NCI-H2081 treated with DMSO at 0.1 percent for 48 hours (cell line): ENCODE results near the gene CANX.

Experiments
- DNase-seq: peaks from one replicate; lab custom pipeline; 2025; lab: John Stamatoyannopoulos, UW

The CANX gene

DNA sequence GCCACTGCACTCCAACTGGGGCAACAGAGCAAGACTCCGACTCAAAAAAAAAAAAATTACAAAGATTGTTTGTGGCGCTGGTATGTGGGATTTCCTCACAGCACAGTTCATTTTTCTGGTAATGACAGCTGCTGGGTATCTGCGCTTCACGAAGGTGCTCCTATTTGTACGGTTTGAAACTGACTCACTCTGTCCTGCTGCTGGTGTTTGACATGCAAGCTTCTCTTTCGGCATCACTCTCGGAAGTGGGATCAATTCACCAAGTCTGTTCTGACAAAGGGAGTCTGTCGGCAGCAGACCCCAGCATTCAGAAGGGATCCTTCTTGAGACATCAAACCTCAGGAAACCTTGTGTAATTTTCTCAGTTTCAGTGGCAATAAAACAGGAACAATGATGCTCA lies 60.2 kb downstream of the CANX start:
- DNase-seq = no peak

DNA sequence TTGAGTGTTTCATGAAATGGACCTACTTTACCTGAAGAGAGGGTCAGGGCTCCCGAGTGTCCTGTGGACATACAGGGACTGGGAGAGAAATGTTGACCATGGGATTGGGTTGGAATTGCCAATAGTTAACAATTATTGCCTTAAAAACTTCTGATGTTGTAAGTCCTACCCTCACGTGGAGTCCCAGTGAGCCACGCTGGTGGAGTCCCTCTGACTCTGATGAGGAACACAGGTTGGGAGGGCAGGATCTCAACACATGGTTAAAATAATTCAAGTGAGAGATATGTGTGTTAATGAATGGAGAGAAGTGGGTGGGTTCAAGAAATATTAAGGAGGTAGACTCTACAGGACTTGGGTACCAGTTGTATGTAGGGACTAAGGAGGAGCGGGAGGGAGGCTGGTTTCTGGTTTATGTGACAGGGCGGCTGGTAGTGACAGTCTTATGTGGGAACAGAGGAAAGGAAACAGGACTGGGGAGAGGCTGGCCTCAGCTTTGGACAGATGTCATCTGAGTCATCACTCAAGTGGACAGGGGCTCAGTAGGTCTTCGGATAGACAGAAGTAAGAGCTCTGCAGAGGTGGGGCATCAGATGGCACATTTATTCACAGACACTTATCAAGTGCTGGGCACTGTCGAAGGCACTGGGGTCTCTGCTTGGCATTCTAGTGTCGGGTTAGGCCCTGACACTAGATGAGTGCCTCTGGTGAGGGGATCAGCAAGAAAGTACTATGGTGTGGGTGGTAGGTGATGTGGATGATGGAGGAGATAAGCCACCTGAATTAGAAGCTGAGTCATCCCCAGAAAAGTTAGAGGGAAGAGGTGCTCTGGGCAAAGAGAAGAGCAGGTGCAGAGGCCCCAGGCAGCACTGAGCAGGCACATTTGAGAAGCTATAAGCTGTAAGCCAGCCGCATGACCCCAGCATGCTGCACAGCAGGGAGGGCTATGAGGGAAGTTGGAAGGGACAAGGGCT lies 61.1 kb downstream of the CANX start:
- no peak for DNase-seq

DNA sequence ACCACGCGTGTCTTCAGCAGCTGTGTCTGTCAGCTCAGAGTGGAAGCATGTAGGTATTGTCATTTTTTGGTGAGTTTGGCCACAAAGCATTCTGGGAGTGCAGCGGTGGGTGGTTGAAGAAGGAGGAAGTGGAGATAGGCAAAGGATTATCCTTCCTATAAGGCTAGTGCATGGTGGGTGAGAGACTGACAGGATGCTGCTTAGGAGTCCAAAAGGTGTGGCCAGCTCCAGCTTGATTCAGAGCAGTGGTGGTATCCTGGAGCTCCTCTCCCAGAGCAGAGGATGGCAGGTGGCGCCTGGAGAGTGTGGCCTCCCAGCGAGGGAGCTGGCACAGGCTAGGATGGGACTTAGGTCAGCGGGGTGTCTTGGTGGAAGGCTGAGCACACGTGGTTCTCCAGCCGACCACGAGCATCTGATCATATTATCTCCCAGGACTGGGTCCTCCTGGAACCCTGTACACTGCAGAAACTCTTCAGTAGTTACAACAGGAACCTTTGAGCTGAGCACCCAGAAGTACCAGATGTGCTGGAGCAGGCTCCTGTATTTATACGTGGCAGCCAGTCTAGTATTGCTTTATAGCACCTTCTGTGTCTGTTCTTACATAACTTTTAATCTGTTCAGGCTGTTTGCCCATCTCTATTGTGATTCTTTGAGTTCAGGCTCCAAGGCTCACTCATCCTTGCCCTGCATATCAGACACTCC lies 63.5 kb downstream of the CANX start:
- DNase-seq = no peak

DNA sequence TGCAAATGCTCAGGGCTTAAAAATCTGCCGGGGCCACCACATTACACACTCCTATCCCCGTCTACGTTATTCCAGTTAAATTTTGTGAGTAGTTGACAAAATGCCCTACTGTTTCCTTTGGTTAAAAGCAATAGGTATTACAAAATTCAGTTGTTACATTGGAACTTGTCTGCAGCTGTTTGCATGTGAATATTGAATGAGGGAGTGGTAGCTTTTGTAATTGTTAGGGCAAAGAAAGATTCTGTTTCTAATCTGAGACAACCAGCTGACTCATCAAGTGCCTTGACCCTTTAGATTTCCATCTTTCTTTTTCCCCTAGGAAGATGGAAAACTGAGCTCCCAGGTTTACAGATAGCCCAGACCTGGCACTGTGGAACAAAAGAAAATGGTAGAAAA lies 64.0 kb downstream of the CANX start:
- DNase-seq = no peak

DNA sequence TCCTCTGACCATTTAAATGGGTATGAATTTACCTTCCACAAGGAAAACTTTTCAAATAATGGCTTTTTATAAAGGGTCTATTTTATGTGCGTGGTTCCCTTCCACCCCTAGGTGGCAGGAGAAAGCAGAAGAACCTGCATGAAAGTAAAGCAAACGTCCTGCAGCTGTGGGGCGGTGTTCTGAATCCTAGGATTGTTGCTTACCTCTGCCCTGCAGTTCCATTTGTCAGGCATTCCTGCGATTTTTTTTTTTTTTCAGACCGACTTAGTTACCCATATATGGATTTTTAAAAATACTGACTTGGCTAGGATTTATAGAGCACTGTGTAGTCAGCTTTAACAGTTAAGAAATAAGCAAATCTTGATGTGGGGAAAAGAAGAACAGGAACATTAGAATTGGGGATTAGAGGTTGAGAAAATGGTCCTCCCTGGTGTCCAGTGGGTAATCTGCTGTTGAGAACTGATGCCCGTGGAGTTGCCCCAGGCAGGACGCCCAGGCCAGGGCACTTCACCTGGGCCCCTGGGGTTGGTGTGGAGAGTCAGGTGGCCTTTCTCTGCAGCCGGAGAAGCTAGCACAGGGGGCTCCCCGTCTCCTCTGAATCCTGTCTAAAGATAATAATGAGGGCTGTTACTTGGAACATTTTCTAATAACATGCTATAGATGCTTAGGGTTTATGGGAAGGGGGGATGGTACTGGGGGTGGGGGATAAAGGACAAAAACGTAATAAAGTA lies 64.6 kb downstream of the CANX start:
- peak; percentile 21 for DNase-seq

DNA sequence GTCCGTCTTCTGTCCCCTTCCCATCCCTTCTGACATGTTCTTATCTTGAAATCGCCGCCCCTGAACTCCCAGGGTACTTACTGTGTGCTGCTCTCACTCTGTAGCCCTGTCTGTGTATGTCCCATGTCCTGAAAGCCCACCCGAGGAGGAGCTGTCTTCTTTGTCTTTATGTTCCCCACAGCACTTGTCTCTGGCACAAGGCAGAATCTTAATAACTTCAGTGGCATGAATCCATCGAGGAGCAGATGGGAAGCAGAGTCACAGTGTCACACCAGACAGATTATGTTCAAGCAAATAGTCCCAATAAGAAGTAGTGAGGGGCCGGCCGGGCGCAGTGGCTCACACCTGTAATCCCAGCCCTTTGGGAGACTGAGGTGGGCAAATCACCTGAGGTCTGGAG lies 65.3 kb downstream of the CANX start:
- no peak for DNase-seq

DNA sequence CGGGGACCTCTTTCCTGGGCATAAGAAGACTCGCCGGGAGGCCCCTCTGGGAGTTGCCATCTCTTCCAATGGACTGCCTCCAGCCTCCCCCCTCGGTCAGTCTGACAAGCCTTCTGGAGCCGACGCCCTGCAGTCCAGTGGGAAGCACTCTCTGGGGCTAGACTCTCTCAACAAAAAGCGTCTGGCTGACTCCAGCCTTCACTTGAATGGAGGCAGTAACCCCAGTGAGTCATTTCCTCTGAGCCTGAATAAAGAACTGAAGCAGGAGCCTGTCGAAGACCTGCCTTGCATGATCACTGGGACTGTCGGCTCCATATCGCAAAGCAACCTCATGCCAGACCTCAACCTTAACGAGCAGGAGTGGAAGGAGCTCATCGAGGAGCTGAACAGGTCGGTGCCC lies 66.6 kb downstream of the CANX start:
- no peak for DNase-seq

DNA sequence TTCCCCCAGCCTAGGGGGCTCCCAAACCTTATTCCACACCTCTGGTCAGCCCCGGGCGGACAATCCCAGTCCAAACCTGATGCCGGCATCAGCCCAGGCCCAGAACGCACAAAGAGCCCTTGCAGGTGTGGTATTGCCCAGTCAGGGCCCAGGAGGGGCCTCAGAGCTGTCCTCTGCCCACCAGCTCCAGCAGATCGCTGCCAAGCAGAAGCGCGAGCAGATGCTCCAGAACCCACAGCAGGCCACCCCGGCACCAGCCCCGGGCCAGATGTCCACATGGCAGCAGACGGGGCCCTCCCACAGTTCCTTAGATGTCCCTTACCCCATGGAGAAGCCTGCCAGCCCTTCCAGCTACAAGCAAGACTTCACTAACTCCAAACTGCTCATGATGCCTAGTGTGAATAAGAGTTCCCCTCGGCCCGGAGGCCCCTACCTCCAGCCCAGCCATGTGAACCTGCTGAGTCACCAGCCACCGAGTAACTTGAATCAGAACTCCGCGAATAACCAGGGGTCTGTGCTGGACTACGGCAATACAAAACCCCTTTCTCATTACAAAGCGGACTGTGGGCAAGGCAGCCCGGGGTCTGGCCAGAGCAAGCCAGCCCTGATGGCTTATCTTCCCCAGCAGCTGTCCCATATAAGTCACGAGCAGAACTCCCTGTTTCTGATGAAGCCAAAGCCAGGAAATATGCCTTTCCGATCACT lies 67.4 kb downstream of the CANX start:
- no peak for DNase-seq

DNA sequence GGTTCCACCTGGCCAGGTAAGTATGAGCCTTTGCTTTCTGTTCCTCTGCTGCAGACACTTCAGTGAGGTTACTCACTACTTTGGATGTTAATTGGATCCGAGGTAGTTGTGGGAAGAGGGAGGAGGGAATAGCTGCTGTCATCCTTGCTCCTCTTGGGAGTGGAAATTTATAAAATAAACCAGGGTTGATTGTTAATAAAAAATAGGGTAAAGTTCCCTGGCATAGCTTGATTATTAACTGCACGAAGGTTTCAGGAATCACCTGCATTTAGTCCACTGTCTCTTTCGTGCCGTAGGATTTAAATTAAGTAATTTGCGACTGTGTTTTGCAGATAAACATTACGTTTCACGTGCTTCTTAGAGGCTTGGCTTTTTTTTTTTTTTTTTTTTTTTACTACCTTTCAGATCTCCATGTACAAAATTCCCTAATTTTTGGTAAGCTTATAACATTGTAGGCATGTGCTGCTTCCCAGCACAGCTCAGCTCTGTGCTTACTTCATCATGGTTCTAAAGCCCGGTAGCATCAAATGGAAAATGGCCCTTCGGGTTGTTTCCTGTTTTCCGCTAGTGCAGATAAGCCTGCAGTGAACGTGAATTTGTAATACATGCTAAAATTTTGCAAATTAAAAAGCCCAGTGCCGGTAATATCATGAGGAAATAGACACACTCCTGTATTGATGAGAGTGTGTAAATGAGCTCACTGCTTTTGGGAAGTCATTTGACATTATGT lies 68.1 kb downstream of the CANX start:
- DNase-seq = no peak

DNA sequence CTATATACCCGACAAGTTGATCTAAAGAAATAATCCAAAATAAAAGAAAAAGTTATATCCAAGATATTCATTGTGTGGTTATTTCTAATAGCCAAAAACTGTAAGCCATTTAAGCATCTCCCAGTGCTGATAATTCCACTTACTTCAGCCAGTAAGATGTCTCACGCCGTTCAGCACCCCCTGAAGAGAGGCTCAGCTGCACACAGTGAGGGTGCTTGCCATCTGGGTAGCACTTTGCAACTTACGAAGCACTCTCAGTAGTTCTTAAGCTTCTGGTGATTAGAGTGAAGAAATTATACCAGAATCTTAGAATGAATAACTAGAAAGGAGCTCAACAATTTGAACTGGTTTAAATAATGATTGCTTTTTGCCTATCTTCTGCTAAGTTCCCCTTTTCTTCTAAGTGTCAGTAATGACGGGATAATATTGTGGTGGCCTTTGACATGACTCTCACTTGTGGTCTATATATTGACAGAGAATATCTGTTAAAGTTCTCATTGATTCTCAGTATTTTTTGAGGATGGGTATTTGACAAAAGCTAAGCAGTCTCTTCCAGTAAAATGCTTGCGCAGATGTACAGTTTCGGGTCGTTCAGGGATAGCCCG lies 68.8 kb downstream of the CANX start:
- DNase-seq = no peak

DNA sequence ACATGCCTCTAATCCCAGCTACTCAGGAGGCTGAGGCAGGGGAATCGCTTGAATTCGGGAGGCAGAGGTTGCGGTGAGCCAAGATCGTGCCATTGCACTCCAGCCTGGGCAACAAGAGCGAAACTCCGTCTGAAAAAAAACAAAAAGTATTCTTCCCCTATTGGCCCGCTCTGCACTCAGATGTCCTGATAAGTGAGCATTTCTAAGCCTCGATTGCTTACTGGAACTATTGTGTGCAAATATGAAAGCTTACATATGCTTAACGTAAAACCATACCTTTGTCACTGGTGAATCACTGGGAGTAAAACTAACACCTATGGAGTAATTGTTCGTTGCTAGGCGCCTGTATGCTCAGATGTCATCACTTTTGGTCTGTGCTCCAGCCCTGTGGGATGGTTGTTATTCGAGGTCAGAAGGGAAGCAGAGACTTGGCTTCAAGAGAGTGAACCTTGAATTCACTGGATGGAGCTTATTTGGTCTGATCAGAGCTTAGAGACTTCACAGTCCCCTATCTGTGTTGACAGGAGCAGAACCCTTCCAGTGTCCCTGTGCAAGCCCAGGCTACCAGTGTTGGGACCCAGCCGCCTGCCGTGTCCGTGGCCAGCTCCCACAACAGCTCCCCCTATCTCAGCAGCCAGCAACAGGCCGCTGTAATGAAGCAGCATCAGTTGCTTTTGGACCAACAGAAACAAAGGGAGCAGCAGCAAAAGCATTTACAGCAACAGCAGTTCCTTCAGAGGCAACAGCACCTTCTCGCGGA lies 69.7 kb downstream of the CANX start:
- no peak for DNase-seq

DNA sequence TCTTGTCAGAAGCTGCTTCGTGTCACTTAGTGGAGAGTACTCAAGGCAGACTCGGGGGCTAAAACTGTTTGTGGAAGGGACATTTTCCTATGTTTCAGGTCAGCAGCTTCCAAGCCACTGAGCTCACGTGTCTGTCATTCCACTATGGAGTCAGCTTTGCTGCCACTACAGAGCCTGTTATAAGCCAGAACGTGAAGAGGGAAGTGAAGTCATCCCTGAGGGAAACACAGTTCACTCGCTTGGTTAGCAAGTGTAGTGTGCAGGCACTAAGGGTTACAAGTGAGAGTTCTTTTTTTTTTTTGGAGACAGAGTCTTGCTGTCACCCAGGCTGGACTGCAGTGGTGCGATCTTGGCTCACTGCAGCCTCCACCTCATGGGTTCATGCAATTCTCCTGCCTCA lies 70.5 kb downstream of the CANX start:
- DNase-seq = no peak

DNA sequence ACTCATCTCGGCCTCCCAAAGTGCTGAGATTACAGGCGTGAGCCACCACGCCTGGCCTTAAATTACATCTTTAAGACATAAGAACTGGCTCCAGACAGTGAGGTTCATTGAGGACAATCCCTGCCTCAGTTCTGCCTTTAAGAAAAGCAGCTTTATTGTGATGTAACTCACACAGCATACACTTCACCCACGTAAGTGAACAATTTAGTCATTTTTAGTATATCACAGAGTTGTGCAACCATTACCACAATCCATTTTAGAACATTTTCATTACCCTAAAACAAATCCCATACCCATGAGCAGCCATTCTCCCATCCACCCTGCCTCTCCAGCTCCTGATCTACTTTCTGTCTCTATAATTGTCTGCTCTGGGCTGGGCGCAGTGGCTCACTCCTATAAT lies 71.0 kb downstream of the CANX start:
- DNase-seq = no peak

DNA sequence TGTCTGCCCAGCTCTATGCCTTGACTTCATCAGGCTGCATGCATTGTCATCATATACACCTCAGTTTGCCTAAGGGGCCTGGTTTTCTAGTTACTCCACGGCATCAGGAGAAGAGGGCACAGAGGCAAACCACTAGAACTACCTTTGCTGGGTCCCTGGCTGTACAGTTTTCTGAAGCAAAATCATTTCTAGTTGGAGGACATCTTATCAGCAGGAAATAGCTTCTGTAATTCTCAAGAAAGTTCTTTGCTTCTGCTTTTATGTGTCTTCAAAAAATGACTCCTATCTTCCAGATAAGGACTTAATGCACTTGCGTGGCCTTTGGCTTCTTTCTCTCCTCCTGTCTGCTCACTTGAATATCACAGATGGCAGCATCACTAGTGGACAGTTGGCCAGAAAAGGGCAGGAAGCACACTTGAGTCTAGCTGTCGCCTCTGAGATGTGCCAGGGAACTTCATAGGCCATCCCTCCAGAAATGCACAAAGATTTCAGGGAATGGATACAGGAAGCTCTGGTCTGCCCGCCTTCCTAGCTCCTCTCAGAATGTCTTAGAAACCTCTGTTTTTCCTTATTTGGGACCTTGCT lies 72.6 kb downstream of the CANX start:
- DNase-seq = no peak

DNA sequence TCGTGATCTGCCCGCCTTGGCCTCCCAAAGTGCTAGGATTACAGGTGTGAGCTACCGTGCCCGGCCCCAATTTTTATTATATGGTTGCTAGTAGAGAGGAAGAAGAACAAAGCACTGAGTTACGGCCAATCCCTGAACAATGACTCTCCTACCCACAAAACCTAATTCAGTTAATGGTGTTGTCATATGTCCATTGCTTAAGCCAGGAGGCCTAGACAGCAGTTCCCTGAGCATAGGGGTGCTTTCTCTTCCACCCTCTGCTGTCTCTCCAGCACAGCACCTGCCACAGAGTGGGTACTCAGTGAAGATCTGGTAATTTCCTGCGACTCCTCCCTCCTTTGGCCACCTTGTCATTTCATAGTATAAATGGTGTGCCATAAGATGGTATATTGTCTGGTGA lies 73.6 kb downstream of the CANX start:
- DNase-seq = no peak

DNA sequence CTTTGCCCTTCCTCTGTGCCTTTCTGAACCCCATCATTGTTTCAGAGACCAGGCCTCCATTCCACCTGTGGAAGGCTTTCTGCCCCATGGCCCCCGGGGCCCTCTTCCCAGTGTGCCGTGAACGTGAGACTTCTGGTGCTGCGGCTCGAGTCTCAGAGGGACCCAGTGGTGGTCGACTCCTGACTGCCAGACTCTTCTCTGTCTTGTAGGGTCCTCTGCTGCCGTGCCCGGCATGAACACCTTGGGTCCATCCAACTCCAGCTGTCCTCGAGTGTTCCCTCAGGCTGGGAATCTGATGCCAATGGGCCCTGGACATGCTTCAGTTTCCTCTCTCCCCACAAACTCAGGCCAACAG lies 74.9 kb downstream of the CANX start:
- no peak for DNase-seq

DNA sequence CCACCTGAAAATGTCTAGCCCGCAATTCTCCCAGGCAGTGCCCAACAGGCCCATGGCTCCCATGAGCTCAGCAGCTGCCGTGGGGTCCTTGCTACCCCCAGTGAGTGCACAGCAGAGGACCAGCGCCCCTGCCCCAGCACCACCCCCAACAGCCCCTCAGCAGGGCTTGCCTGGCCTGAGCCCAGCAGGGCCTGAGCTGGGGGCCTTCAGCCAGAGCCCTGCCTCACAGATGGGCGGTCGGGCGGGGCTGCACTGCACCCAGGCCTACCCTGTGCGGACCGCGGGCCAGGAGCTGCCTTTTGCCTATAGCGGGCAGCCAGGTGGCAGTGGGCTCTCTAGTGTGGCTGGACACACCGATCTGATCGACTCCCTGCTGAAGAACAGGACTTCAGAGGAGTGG lies 75.7 kb downstream of the CANX start:
- no peak for DNase-seq

DNA sequence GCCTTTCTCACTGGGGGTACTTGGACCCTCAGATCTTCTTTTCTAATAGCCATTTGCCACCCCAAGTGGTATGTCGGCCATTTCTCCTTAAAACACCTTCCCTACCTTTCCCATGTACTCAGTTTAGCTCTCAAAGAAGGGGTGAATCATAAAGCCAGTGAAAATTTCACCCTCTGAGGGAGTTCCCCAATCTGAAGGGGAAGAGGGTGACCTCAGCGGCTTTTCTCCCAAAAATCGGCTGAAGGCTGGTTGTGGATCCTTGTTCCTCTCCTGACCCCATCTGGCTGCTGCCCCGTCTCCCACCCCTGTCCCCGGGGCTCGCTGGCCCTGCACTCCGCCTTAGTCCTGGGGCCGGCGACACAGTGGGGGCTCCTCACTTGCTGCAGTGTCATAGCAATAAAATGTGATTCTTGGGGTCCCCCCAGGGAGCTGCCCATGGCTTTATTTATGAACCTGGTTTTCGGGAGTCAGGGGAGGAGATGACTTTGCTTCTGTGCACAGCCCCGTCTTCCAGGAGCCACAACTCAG lies 77.7 kb downstream of the CANX start:
- no peak for DNase-seq

DNA sequence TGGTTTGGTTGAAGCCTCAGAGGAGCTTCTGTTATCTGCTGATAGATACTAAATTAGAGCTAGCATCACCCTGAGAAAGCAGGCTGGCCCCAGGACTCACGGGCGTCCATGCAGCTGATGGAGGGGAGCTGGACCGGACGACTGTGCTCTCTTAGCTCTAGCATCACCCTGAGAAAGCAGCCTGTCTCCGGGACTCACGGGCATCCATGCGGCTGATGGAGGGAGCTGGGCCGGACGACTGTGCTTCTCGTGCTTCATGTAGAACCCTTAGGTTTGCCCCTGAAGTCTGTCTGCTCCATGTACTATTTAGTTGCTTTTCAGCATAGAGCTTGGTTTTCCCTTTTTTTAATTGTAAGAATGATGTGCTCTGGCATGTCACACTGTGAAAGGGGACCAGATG lies 78.7 kb downstream of the CANX start:
- DNase-seq = no peak

DNA sequence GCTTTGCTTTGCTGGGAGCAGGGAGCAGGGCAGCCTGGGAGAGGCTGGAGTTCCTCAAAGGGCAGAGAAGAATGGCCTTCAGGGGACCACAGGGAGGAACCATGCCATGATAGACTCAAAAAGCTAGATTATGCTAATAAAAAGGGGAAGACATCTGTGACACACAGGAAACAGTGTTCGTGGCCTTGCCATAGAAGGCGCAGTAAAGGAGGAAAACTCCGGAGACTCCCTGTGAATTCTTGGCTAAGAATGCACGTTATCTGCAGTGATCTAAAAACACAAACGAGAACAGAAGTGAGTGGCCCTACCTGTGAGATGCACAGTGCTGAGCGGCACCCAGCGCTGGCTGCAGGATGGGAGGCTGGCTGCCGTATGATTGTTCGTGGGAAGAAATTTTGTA lies 79.1 kb downstream of the CANX start:
- DNase-seq = no peak
